Activated B cell treated with CpG ODN at 0.5 μM for 24 hours (primary cell): Measurements from ENCODE around the gene NDST4. TPM values are rescaled to one million over a fixed set of nuclear protein-coding genes. Genes with fewer than 3 reads are reported as not detected.

Experiments used
- ATAC-seq: fragments of 200-7000 bp; cut with Tn5 transposase; one replicate; pipeline ENCODE4 v1.10.0; 2021; ENCODE audit warnings: low read depth, mild to moderate bottlenecking, moderate library complexity
- CTCF ChIA-PET: fragments of 350-600 bp; sonication (Branson Sonifier 250); formaldehyde crosslinking; loops from one replicate; lab custom pipeline; 2021; ENCODE audit warnings: antibody characterized with exemption; lab: Charles Lee
- POLR2A ChIA-PET: fragments of 350-600 bp; sonication (Branson Sonifier 250); formaldehyde crosslinking; loops from one replicate; lab custom pipeline; 2021; ENCODE audit warnings: antibody characterized with exemption; lab: Charles Lee
- DNase-seq: peaks from one replicate; pipeline ENCODE4 v3.0.0; 2022
- H3K27ac Mint-ChIP-seq: one replicate; pipeline ENCODE4 v1.8.0; 2020; ENCODE audit warnings: mixed read lengths
- H3K27me3 Mint-ChIP-seq: one replicate; pipeline ENCODE4 v1.8.0; 2021; ENCODE audit warnings: mixed read lengths
- H3K36me3 Mint-ChIP-seq: one replicate; pipeline ENCODE4 v1.8.0; 2021; ENCODE audit warnings: low read depth, mixed read lengths
- H3K4me1 Mint-ChIP-seq: one replicate; pipeline ENCODE4 v1.8.0; 2021; ENCODE audit warnings: mixed read lengths
- H3K4me3 Mint-ChIP-seq: one replicate; pipeline ENCODE4 v1.8.0; 2020; ENCODE audit warnings: mild to moderate bottlenecking, mixed read lengths
- H3K9me3 Mint-ChIP-seq: one replicate; pipeline ENCODE4 v1.8.0; 2020; ENCODE audit warnings: mixed read lengths
- CTCF ChIP-seq: fragments of 200-600 bp; IDR thresholded peaks from one replicate; pipeline ENCODE4 v1.8.0; 2022; ENCODE audit warnings: antibody characterized with exemption, mild to moderate bottlenecking
- intact Hi-C: fragments of 100-400 bp; cut with micrococcal nuclease; formaldehyde crosslinking; loops from one replicate; pipeline ENCODE4 v1.15.1; 2024
- total RNA-seq: library from RNA; stranded (reverse); gene quantifications from 2 replicates; pipeline ENCODE4 v1.2.3, GENCODE V29; 2022

NDST4 gene
- total RNA-seq, 1 donor from 2014 or later: not detected

DNA sequence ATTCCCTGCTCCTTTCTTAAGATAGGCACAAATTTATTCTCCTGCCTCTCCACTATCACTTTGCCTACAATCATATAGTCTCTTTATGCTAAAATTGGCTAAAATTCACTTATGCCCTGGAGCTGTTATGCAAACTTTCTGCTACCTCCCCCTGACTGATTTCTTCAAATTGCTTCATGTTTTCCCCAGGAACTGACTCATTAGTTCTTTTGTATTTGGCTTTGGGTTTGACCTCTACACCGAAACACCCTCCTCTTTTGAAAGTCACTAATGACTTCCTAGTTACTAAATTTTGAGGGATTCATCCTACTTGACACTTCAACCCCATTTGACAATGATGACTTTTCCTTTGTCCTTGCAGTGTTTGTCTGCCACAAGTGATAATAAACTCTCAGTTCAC lies 222.6 kb downstream of the NDST4 start:
- no peaks in the 10 kb centered on the region for H3K4me1 Mint-ChIP-seq
- H3K4me3 Mint-ChIP-seq: no peak overlapping the region
- intact Hi-C loops: no loop called here
- TF ChIP-seq CTCF: no peak
- DNase-seq (no peak), ATAC-seq (no peak)
- H3K9me3 Mint-ChIP-seq: peaks cover 3% of the 10 kb centered on the region
- POLR2A ChIA-PET: no interaction called here
- H3K36me3 Mint-ChIP-seq: no peaks in the 10 kb centered on the region
- no peak overlapping the region for H3K27ac Mint-ChIP-seq
- no peaks in the 10 kb centered on the region for H3K27me3 Mint-ChIP-seq
- CTCF ChIA-PET: no interaction called here

DNA sequence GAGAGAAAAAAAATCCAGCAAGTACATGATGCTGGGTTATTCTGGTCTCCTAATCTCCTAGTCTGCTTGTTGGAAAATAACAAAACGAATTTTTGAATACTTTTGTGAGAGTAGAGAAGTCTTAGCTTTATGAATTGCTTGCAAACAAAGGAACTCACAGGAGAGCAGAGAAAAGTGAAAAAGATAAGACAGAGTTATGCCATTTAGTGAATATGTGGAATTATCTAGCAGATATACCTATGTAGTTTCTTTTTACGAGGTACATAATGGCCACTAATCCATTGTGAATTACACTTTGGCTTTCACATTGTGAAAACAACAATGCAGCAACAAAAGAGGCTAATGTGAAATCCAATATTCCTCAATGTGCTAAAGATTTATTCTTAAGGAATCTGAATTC lies 226.7 kb downstream of the NDST4 start:
- Mint-ChIP-seq H3K36me3 (no peaks in the 10 kb centered on the region), H3K9me3 (no peaks in the 10 kb centered on the region), H3K27ac (no peak overlapping the region), H3K4me3 (no peak overlapping the region), H3K4me1 (no peaks in the 10 kb centered on the region), H3K27me3 (no peaks in the 10 kb centered on the region)
- ATAC-seq (no peak), DNase-seq (no peak)
- ChIA-PET CTCF (no interaction called here), POLR2A (no interaction called here)
- intact Hi-C loops: no loop called here
- TF ChIP-seq CTCF: no peak

- no peak overlapping the region for H3K27ac Mint-ChIP-seq
- ATAC-seq (no peak), DNase-seq (no peak)
- H3K4me3 Mint-ChIP-seq: no peak overlapping the region
- TF ChIP-seq CTCF: no peak
- no peaks in the 10 kb centered on the region for H3K4me1 Mint-ChIP-seq
- H3K27me3 Mint-ChIP-seq: no peaks in the 10 kb centered on the region
- POLR2A ChIA-PET: no interaction called here
- intact Hi-C loops: no loop called here
- CTCF ChIA-PET: no interaction called here
- H3K9me3 Mint-ChIP-seq: no peaks in the 10 kb centered on the region
- H3K36me3 Mint-ChIP-seq: no peaks in the 10 kb centered on the region
Observed at GRCh38 chr4:114883641-114884040, 229.8 kb downstream of the NDST4 start.

GRCh38 chr4:114879916-114880669 lies 233.3 kb downstream of the NDST4 start:
- TF ChIP-seq CTCF: no peak
- Mint-ChIP-seq H3K4me1 (no peaks in the 10 kb centered on the region), H3K27ac (no peak overlapping the region), H3K27me3 (no peaks in the 10 kb centered on the region), H3K36me3 (no peaks in the 10 kb centered on the region), H3K4me3 (no peak overlapping the region), H3K9me3 (no peaks in the 10 kb centered on the region)
- ATAC-seq: no peak
- POLR2A ChIA-PET: no interaction called here
- CTCF ChIA-PET: no interaction called here
- DNase-seq: no peak
- intact Hi-C loops: no loop called here

GRCh38 chr4:114875630-114876029 lies 237.8 kb downstream of the NDST4 start:
- ATAC-seq (no peak), DNase-seq (no peak)
- no peaks in the 10 kb centered on the region for H3K9me3 Mint-ChIP-seq
- CTCF ChIA-PET: no interaction called here
- H3K27me3 Mint-ChIP-seq: no peaks in the 10 kb centered on the region
- POLR2A ChIA-PET: no interaction called here
- intact Hi-C loops: no loop called here
- no peaks in the 10 kb centered on the region for H3K4me1 Mint-ChIP-seq
- TF ChIP-seq CTCF: no peak
- H3K27ac Mint-ChIP-seq: no peak overlapping the region
- no peak overlapping the region for H3K4me3 Mint-ChIP-seq
- H3K36me3 Mint-ChIP-seq: no peaks in the 10 kb centered on the region
